Rectal smooth muscle tissue (tissue), 1 donor: ENCODE measurements around the gene BEX3.

Experiments used
- H3K27ac ChIP-seq: one replicate; pipeline ENCODE4 v1.7.0; 2013; ENCODE audit warnings: low read depth, low read length, inconsistent platforms
- H3K27me3 ChIP-seq: one replicate; pipeline ENCODE4 v1.7.0; 2013; ENCODE audit warnings: low read length; ENCODE audit not compliant: control insufficient read depth, insufficient read depth
- H3K36me3 ChIP-seq: one replicate; pipeline ENCODE4 v1.7.0; 2013; ENCODE audit warnings: low read length; ENCODE audit not compliant: control insufficient read depth, insufficient read depth
- H3K4me1 ChIP-seq: one replicate; pipeline ENCODE4 v1.7.0; 2013; ENCODE audit warnings: low read length; ENCODE audit not compliant: control insufficient read depth, insufficient read depth
- H3K4me3 ChIP-seq: one replicate; pipeline ENCODE4 v1.7.0; 2013; ENCODE audit warnings: low read length
- H3K9ac ChIP-seq: one replicate; pipeline ENCODE4 v1.7.0; 2013; ENCODE audit warnings: low read length

The BEX3 gene

DNA sequence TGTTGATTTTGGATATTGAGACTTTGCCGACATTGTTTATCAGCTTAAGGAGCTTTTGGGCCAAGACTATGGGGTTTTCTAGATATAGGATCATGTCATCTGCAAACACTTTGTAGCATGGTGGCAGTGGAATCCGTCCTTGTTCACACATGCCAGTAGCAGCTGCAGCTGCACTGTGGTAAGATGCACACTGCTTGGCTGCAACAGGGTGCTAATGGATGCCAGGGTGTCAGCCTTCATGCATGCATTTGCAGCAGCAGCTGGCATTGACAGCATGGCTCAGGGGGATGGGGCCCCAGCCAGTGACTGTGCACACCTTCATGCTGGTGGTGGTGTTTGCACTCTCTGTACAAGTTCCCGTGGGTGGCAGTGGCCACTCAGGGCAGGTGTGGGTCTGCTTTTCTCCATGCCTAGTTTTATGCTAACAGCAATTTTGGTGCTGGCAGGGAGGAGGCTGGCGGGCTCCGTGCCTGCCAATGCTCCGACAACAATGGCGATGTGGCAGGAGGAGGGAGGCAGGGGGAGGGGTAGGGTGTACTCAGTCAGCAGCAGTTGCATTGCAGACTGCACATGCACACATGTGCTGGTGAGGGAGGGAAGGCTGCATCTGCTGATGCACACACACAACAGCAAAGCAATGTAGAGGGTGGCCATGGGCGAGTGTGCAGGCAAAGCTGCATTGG, 37.5 kb downstream of the BEX3 start:
- Histone ChIP-seq H3K4me3 (no peak overlapping the region), H3K9ac (no peak overlapping the region), H3K27me3 (peaks cover 4% of the 10 kb centered on the region), H3K36me3 (no peaks in the 10 kb centered on the region), H3K4me1 (no peaks in the 10 kb centered on the region), H3K27ac (no peak overlapping the region)

DNA sequence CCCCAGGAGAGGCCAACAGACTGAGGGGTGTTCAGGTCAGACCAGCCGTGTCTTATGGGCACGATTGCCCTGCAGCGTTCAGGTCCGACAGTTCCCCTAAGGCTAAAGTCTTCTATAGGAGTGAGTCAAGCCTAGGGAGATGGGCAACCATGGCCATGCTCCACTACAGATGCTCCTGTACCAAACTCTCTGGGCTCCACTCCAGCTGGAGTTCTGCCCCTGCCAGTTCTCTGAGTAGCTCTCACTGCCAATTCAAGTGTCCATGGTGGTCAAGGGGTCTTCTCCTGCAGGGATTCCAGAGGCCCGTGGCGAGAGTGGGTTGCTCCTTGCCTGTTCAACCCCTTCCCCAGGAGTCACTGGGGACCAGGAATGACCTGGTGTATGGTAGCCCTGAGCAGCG, 38.2 kb downstream of the BEX3 start:
- Histone ChIP-seq H3K4me3 (no peak overlapping the region), H3K4me1 (no peaks in the 10 kb centered on the region), H3K27me3 (peaks cover 4% of the 10 kb centered on the region), H3K36me3 (no peaks in the 10 kb centered on the region), H3K9ac (no peak overlapping the region), H3K27ac (no peak overlapping the region)

DNA sequence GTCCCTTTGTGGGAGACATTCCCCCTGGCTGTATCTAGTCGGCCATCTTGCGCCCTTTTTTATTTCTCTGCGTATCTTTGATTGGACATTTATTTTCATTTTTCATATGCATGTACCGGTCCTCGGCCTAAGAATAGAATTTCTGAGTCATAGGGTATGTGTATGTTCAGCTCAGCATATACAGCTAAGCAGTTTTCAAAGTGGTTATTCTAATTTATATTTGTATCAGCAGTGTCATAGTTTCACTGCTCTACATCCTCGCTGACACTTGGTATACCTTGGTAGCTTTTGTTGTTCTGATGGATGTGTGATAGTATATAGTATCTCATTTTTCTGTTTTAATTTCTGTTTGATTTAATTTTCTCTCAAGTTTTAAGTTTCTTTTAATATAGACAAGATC, 38.7 kb downstream of the BEX3 start:
- Histone ChIP-seq H3K4me1 (no peaks in the 10 kb centered on the region), H3K27ac (no peak overlapping the region), H3K9ac (no peak overlapping the region), H3K36me3 (no peaks in the 10 kb centered on the region), H3K4me3 (no peak overlapping the region), H3K27me3 (peaks cover 4% of the 10 kb centered on the region)

- H3K36me3 ChIP-seq: no peaks in the 10 kb centered on the region
- no peak overlapping the region for H3K4me3 ChIP-seq
- peaks cover 4% of the 10 kb centered on the region for H3K27me3 ChIP-seq
- no peaks in the 10 kb centered on the region for H3K4me1 ChIP-seq
- no peak overlapping the region for H3K9ac ChIP-seq
- H3K27ac ChIP-seq: no peak overlapping the region
Measured at GRCh38 chrX:103415528-103415927, 39.2 kb downstream of the BEX3 start.

GRCh38 chrX:103417370-103417769, 41.0 kb downstream of the BEX3 start:
- H3K36me3 ChIP-seq: no peaks in the 10 kb centered on the region
- no peak overlapping the region for H3K27ac ChIP-seq
- H3K9ac ChIP-seq: no peak overlapping the region
- H3K27me3 ChIP-seq: peaks cover 4% of the 10 kb centered on the region
- no peaks in the 10 kb centered on the region for H3K4me1 ChIP-seq
- no peak overlapping the region for H3K4me3 ChIP-seq

DNA sequence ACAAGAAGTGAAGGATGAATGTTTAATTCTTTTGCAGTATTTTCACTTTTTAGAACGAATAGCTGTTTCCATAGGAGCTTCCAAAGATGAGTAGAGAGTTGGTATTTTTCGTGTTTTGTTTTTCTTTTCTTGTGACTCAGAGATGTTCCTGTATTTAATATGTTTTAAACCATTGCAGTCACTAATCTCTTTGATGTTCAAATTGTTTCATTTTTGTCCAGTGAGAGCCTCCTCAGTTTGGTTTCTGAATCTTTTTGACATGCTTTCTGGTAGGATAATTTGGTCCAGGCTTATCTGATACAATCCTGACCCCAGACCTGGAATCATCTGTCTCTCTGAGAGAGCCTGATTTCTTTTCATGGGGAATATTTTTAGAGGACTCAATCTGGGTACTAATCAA, 41.6 kb downstream of the BEX3 start:
- Histone ChIP-seq H3K27me3 (peaks cover 4% of the 10 kb centered on the region), H3K4me3 (no peak overlapping the region), H3K27ac (no peak overlapping the region), H3K4me1 (no peaks in the 10 kb centered on the region), H3K36me3 (no peaks in the 10 kb centered on the region), H3K9ac (no peak overlapping the region)

DNA sequence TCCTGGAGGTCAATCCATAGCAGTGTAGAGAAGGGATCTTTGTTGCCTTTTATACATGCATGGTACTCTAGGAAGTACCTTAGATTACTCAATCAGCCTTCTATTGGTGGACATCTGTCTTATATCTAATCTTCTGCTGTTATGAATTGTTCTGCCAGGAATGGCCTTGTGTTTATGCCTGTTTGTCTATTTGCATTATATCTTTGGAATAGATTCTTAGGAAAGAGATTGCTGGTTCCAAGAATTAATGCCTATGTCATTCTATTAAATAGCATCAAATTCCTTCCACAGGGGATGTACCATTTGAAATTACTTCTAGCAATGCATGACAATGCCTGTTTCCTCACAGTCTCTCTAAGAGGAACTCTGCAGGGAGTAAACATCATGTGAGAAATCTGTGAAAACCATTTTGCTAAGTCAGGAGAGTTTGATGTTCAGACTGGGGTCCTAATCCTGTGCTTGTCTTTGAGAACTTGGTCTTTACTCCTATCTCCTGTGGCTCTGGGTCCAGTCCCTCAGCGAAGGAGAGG, 42.5 kb downstream of the BEX3 start:
- Histone ChIP-seq H3K4me3 (no peak overlapping the region), H3K9ac (no peak overlapping the region), H3K4me1 (no peaks in the 10 kb centered on the region), H3K27ac (no peak overlapping the region), H3K36me3 (no peaks in the 10 kb centered on the region), H3K27me3 (peaks cover 4% of the 10 kb centered on the region)

DNA sequence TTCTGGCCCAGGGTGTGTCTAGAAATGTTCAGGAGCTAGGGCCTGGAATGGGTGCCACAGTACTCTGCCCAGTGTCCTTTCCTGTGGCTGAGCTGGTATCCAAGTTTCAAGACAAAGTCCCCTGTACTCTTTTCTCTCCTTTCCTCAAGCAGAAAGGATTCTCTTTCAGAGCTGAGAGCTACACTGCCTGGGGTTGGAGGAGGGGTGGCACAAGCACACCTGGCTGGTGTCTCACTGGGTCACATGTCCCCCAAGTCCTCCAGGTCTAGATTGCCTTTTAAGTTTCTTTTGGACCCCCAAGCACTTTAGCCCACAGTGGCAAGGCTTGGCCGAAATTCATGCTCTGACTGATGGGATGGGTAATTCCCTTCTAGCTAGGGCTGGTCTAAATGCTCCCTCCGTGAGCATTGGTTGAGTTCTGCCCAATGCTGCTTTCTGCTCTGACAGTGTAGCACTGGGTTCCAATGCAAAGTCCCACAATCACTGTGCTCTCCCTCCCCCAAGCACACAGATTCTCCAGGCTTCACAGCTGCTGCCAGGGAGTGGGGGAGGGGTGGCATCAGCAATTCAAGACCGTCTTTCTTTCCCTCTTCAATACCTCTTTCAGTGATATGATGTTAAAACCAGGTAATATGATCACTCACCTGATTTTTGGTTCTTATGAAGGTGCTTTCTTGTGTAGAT, 47.8 kb downstream of the BEX3 start:
- Histone ChIP-seq H3K36me3 (no peaks in the 10 kb centered on the region), H3K27ac (no peak overlapping the region), H3K27me3 (peaks cover 3% of the 10 kb centered on the region), H3K4me3 (no peak overlapping the region), H3K4me1 (no peaks in the 10 kb centered on the region), H3K9ac (no peak overlapping the region)
